Rectal smooth muscle tissue (tissue), 1 donor: ENCODE measurements around the gene EBF3.

ENCODE experiments used
- H3K27ac ChIP-seq: one replicate; pipeline ENCODE4 v1.7.0; 2013; ENCODE audit warnings: low read depth, low read length, inconsistent platforms
- H3K27me3 ChIP-seq: one replicate; pipeline ENCODE4 v1.7.0; 2013; ENCODE audit warnings: low read length; ENCODE audit not compliant: control insufficient read depth, insufficient read depth
- H3K36me3 ChIP-seq: one replicate; pipeline ENCODE4 v1.7.0; 2013; ENCODE audit warnings: low read length; ENCODE audit not compliant: control insufficient read depth, insufficient read depth
- H3K4me1 ChIP-seq: one replicate; pipeline ENCODE4 v1.7.0; 2013; ENCODE audit warnings: low read length; ENCODE audit not compliant: control insufficient read depth, insufficient read depth
- H3K4me3 ChIP-seq: one replicate; pipeline ENCODE4 v1.7.0; 2013; ENCODE audit warnings: low read length
- H3K9ac ChIP-seq: one replicate; pipeline ENCODE4 v1.7.0; 2013; ENCODE audit warnings: low read length

EBF3 gene

GRCh38 chr10:129912986-129913695, 50.9 kb downstream of the EBF3 start:
- Histone ChIP-seq H3K4me1 (no peaks in the 10 kb centered on the region), H3K27me3 (no peaks in the 10 kb centered on the region), H3K27ac (no peak overlapping the region), H3K4me3 (no peak overlapping the region), H3K36me3 (no peaks in the 10 kb centered on the region), H3K9ac (no peak overlapping the region)

- H3K27me3 ChIP-seq = no peaks in the 10 kb centered on the region
These were observed 51.7 kb downstream of the EBF3 start for GRCh38 chr10:129912166-129912917.

GRCh38 chr10:129911451-129912165, 52.5 kb downstream of the EBF3 start:
- Histone ChIP-seq H3K27me3 (no peaks in the 10 kb centered on the region), H3K27ac (no peak overlapping the region), H3K36me3 (no peaks in the 10 kb centered on the region), H3K4me3 (no peak overlapping the region), H3K4me1 (no peaks in the 10 kb centered on the region), H3K9ac (no peak overlapping the region)

More at GRCh38 chr10:129912166-129912917, 51.7 kb downstream of the EBF3 start:
- Histone ChIP-seq H3K27ac (no peak overlapping the region), H3K9ac (no peak overlapping the region), H3K4me3 (no peak overlapping the region), H3K4me1 (no peaks in the 10 kb centered on the region), H3K36me3 (no peaks in the 10 kb centered on the region)

- Histone ChIP-seq H3K4me1 (no peaks in the 10 kb centered on the region), H3K27ac (no peak overlapping the region), H3K27me3 (no peaks in the 10 kb centered on the region), H3K4me3 (no peak overlapping the region), H3K36me3 (no peaks in the 10 kb centered on the region), H3K9ac (no peak overlapping the region)
These were observed 53.2 kb downstream of the EBF3 start for GRCh38 chr10:129910861-129911260.

- H3K4me1 ChIP-seq = no peaks in the 10 kb centered on the region
- H3K4me3 ChIP-seq = no peak overlapping the region
- no peak overlapping the region for H3K27ac ChIP-seq
- H3K9ac ChIP-seq = no peak overlapping the region
- H3K36me3 ChIP-seq = no peaks in the 10 kb centered on the region
- H3K27me3 ChIP-seq = no peaks in the 10 kb centered on the region
These were observed 54.4 kb downstream of the EBF3 start for GRCh38 chr10:129909531-129910256.

GRCh38 chr10:129909080-129909479, 55.0 kb downstream of the EBF3 start:
- Histone ChIP-seq H3K27me3 (no peaks in the 10 kb centered on the region), H3K9ac (no peak overlapping the region), H3K4me1 (no peaks in the 10 kb centered on the region), H3K27ac (no peak overlapping the region), H3K4me3 (no peak overlapping the region), H3K36me3 (no peaks in the 10 kb centered on the region)

GRCh38 chr10:129908406-129908805, 55.7 kb downstream of the EBF3 start:
- Histone ChIP-seq H3K27me3 (no peaks in the 10 kb centered on the region), H3K4me3 (no peak overlapping the region), H3K27ac (no peak overlapping the region), H3K9ac (no peak overlapping the region), H3K4me1 (no peaks in the 10 kb centered on the region), H3K36me3 (no peaks in the 10 kb centered on the region)

- H3K4me3 ChIP-seq = no peak overlapping the region
- H3K4me1 ChIP-seq = no peaks in the 10 kb centered on the region
- H3K36me3 ChIP-seq = no peaks in the 10 kb centered on the region
- no peak overlapping the region for H3K27ac ChIP-seq
- H3K27me3 ChIP-seq = no peaks in the 10 kb centered on the region
- H3K9ac ChIP-seq = no peak overlapping the region
These were observed 58.5 kb downstream of the EBF3 start for GRCh38 chr10:129905553-129905952.

- Histone ChIP-seq H3K4me1 (no peaks in the 10 kb centered on the region), H3K27me3 (no peaks in the 10 kb centered on the region), H3K36me3 (no peaks in the 10 kb centered on the region), H3K4me3 (no peak overlapping the region), H3K27ac (no peak overlapping the region), H3K9ac (no peak overlapping the region)
These were observed 59.8 kb downstream of the EBF3 start for GRCh38 chr10:129904323-129904722.

- Histone ChIP-seq H3K27me3 (no peaks in the 10 kb centered on the region), H3K27ac (no peak overlapping the region), H3K4me3 (no peak overlapping the region), H3K36me3 (no peaks in the 10 kb centered on the region), H3K9ac (no peak overlapping the region), H3K4me1 (no peaks in the 10 kb centered on the region)
These were observed 62.6 kb downstream of the EBF3 start for GRCh38 chr10:129901389-129902006.

GRCh38 chr10:129900825-129901224, 63.2 kb downstream of the EBF3 start:
- H3K27me3 ChIP-seq = no peaks in the 10 kb centered on the region
- no peak overlapping the region for H3K27ac ChIP-seq
- no peaks in the 10 kb centered on the region for H3K4me1 ChIP-seq
- H3K9ac ChIP-seq = no peak overlapping the region
- H3K4me3 ChIP-seq = no peak overlapping the region
- H3K36me3 ChIP-seq = no peaks in the 10 kb centered on the region
